DOHH2 (cell line): Measurements from ENCODE around the gene ERC2.

Experiments
- H3F3A ChIP-seq: fragments of 200-600 bp; sonication (generic), shearing (Covaris generic); 2 replicates; pipeline ENCODE4 v1.6.0; 2016; ENCODE audit warnings: antibody characterized with exemption, mild to moderate bottlenecking; ENCODE audit not compliant: control insufficient read depth, insufficient read depth
- H3K27ac ChIP-seq: fragments of 200-600 bp; sonication (generic); 2 replicates; pipeline ENCODE4 v1.5.1; 2014; ENCODE audit warnings: low read depth, mild to moderate bottlenecking, low read length, moderate library complexity
- H3K27me3 ChIP-seq: fragments of 200-600 bp; sonication (generic); 2 replicates; pipeline ENCODE4 v1.6.1; 2014; ENCODE audit warnings: mild to moderate bottlenecking, low read length, mixed read lengths; ENCODE audit not compliant: control insufficient read depth
- H3K36me3 ChIP-seq: fragments of 200-600 bp; sonication (generic); 2 replicates; pipeline ENCODE4 v1.6.1; 2014; ENCODE audit warnings: mild to moderate bottlenecking, low read length, moderate library complexity, mixed read lengths; ENCODE audit not compliant: control insufficient read depth
- H3K4me1 ChIP-seq: fragments of 200-600 bp; sonication (generic); 2 replicates; pipeline ENCODE4 v1.6.1; 2014; ENCODE audit warnings: mild to moderate bottlenecking, low read length, mixed read lengths; ENCODE audit not compliant: control insufficient read depth
- H3K4me2 ChIP-seq: fragments of 200-600 bp; sonication (generic); 2 replicates; pipeline ENCODE4 v1.6.0; 2014; ENCODE audit warnings: mild to moderate bottlenecking, low read length, moderate library complexity
- H3K4me3 ChIP-seq: fragments of 200-600 bp; sonication (generic); 2 replicates; pipeline ENCODE4 v1.5.1; 2014; ENCODE audit warnings: mild to moderate bottlenecking, low read length, mixed read lengths
- H3K79me2 ChIP-seq: fragments of 200-600 bp; sonication (generic); 2 replicates; pipeline ENCODE4 v1.6.1; 2014; ENCODE audit warnings: mild to moderate bottlenecking, low read length, mixed read lengths; ENCODE audit not compliant: control insufficient read depth
- H3K9me2 ChIP-seq: fragments of 200-600 bp; sonication (generic); replicated peaks from 2 replicates; pipeline ENCODE4 v1.6.1; 2014; ENCODE audit warnings: mild to moderate bottlenecking, low read length, mixed read lengths; ENCODE audit not compliant: control insufficient read depth
- H3K9me3 ChIP-seq: fragments of 200-600 bp; sonication (generic); 2 replicates; pipeline ENCODE4 v1.6.1; 2014; ENCODE audit warnings: antibody characterized with exemption, low read length, mixed read lengths; ENCODE audit not compliant: control insufficient read depth, insufficient read depth
- H4K20me1 ChIP-seq: fragments of 200-600 bp; sonication (generic); 2 replicates; pipeline ENCODE4 v1.6.0; 2014; ENCODE audit warnings: low read depth, mild to moderate bottlenecking, antibody characterized with exemption, low read length, moderate library complexity; ENCODE audit not compliant: control insufficient read depth, insufficient read depth
- CTCF ChIP-seq: fragments of 200-600 bp; sonication (generic); IDR thresholded peaks from one replicate; pipeline ENCODE4 v1.5.1; 2014; ENCODE audit warnings: antibody characterized with exemption, mild to moderate bottlenecking, low read depth, low read length; ENCODE audit not compliant: poor library complexity, severe bottlenecking
- EZH2phosphoT487 ChIP-seq: fragments of 200-600 bp; sonication (generic); IDR thresholded peaks from 2 replicates; pipeline ENCODE4 v1.6.1; 2017; ENCODE audit warnings: borderline replicate concordance, mild to moderate bottlenecking, antibody characterized with exemption, low read length, moderate library complexity, mixed read lengths

The ERC2 gene

GRCh38 chr3:56102032-56102431 is 366.2 kb downstream of the ERC2 start:
- H3K36me3 ChIP-seq = no peaks in the 10 kb centered on the region
- H3K27ac ChIP-seq = no peak overlapping the region
- H3K4me3 ChIP-seq = no peak overlapping the region
- no peak overlapping the region for H3K4me2 ChIP-seq
- H3F3A ChIP-seq = no peaks in the 10 kb centered on the region
- H3K79me2 ChIP-seq = no peaks in the 10 kb centered on the region
- no peak for TF ChIP-seq EZH2phosphoT487
- TF ChIP-seq CTCF = no peak
- no peaks in the 10 kb centered on the region for H3K27me3 ChIP-seq
- H3K9me3 ChIP-seq = no peaks in the 10 kb centered on the region
- no peaks in the 10 kb centered on the region for H4K20me1 ChIP-seq
- H3K4me1 ChIP-seq = no peaks in the 10 kb centered on the region
- no peaks in the 10 kb centered on the region for H3K9me2 ChIP-seq

- no peaks in the 10 kb centered on the region for H3K36me3 ChIP-seq
- no peaks in the 10 kb centered on the region for H3K79me2 ChIP-seq
- TF ChIP-seq CTCF = no peak
- TF ChIP-seq EZH2phosphoT487 = no peak
- H3K9me2 ChIP-seq = no peaks in the 10 kb centered on the region
- no peak overlapping the region for H3K4me2 ChIP-seq
- H3K4me3 ChIP-seq = no peak overlapping the region
- H3K27ac ChIP-seq = no peak overlapping the region
- H3K27me3 ChIP-seq = no peaks in the 10 kb centered on the region
- H4K20me1 ChIP-seq = no peaks in the 10 kb centered on the region
- no peaks in the 10 kb centered on the region for H3F3A ChIP-seq
- no peaks in the 10 kb centered on the region for H3K9me3 ChIP-seq
- H3K4me1 ChIP-seq = no peaks in the 10 kb centered on the region
Measured at GRCh38 chr3:56101576-56101975, 366.7 kb downstream of the ERC2 start.

- no peak overlapping the region for H3K27ac ChIP-seq
- H4K20me1 ChIP-seq = no peaks in the 10 kb centered on the region
- H3K79me2 ChIP-seq = no peaks in the 10 kb centered on the region
- no peaks in the 10 kb centered on the region for H3K9me2 ChIP-seq
- no peaks in the 10 kb centered on the region for H3K4me1 ChIP-seq
- no peak overlapping the region for H3K4me3 ChIP-seq
- no peaks in the 10 kb centered on the region for H3K9me3 ChIP-seq
- no peak for TF ChIP-seq CTCF
- no peak for TF ChIP-seq EZH2phosphoT487
- H3F3A ChIP-seq = no peaks in the 10 kb centered on the region
- no peaks in the 10 kb centered on the region for H3K27me3 ChIP-seq
- no peak overlapping the region for H3K4me2 ChIP-seq
- no peaks in the 10 kb centered on the region for H3K36me3 ChIP-seq
Measured at GRCh38 chr3:56096999-56097398, 371.3 kb downstream of the ERC2 start.

GRCh38 chr3:56094170-56094569 is 374.1 kb downstream of the ERC2 start:
- Histone ChIP-seq H3K4me3 (no peak overlapping the region), H3K9me2 (no peaks in the 10 kb centered on the region), H3K79me2 (no peaks in the 10 kb centered on the region), H3K4me1 (no peaks in the 10 kb centered on the region), H3K9me3 (no peaks in the 10 kb centered on the region), H3K27ac (no peak overlapping the region), H3F3A (no peaks in the 10 kb centered on the region), H3K36me3 (no peaks in the 10 kb centered on the region), H3K27me3 (no peaks in the 10 kb centered on the region), H4K20me1 (no peaks in the 10 kb centered on the region), H3K4me2 (no peak overlapping the region)
- TF ChIP-seq CTCF = no peak
- no peak for TF ChIP-seq EZH2phosphoT487
